Lower leg skin (tissue), 4 donors: ENCODE measurements around the gene DNAJC10. TPM values are rescaled to one million over a fixed set of nuclear protein-coding genes. Genes with fewer than 3 reads are reported as not detected.

Experiments used
- DNase-seq, 2 donors: peaks; one replicate each; pipeline ENCODE4 v3.0.0-alpha.2; 2019; ENCODE audit warnings: low spot score in 2 of 2
- H3K4me3 ChIP-seq: fragments of 200-600 bp; sonication (generic); 2 replicates; pipeline ENCODE4 v1.5.1; 2017; ENCODE audit warnings: mild to moderate bottlenecking, low read depth; ENCODE audit not compliant: poor library complexity, severe bottlenecking
- CTCF ChIP-seq, 3 donors: fragments of 450-650 bp; IDR thresholded peaks; one replicate each; pipeline ENCODE4 v1.5.1; 2016; ENCODE audit warnings: antibody characterized with exemption in 3 of 3, mild to moderate bottlenecking in 3 of 3, moderate library complexity in 2 of 3
- POLR2A ChIP-seq, 2 donors: fragments of 450-650 bp; IDR thresholded peaks; one replicate each; pipeline ENCODE4 v1.6.1; 2016 to 2017; ENCODE audit warnings: antibody characterized with exemption in 2 of 2, mild to moderate bottlenecking in 1 of 2, moderate library complexity in 1 of 2
- WGBS, 2 donors: methylation state at CpG; one replicate each; pipeline ENCODE4 v1.1.5; 2018; 5-methylcytosine and 5-hydroxymethylcytosine counted together
- intact Hi-C: fragments of 100-400 bp; cut with DNase I; formaldehyde crosslinking; loops from one replicate; pipeline ENCODE4 v1.15.0; 2023; ENCODE audit warnings: low total_unique reads
- total RNA-seq, 4 donors: library from RNA; depleted of rRNA; stranded (reverse); fragments of >200 nt; gene quantifications; one replicate each; pipeline ENCODE4 v1.1.0, GENCODE V29; 2016

DNAJC10 gene
- total RNA-seq, 4 donors from 2014 or later, result 13.3 to 29.2 (median 18.9) TPM

GRCh38 chr2:182818925-182819324 is 102.9 kb downstream of the DNAJC10 start:
- TF ChIP-seq POLR2A (IDR thresholded peaks at IDR 0.05) (no peak), CTCF (IDR thresholded peaks at IDR 0.05) (no peak)
- intact Hi-C loops, result no loop called here
- H3K4me3 ChIP-seq, result no peak overlapping the region
- WGBS, 2 donors, result 74 to 78% methylated on average over 4 of the region's 4 CpGs
- DNase-seq, result no peak

DNA sequence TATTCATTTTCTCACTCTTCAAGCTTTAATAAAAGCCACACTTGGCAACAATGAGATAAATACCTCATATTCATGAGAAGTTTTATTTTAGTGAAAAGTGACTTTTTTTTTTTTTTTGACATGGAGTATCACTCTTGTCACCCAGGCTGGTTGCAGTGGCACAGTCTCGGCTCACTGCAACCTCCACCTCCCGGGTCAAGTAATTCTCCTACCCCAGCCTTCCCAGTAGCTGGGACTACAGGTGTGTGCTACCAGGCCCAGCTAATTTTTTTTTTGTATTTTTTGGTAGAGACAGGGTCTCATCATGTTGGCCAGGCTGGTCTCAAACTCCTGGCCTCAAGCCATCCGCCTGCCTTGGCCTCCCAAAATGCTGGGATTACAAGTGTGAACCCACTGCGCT is 103.4 kb downstream of the DNAJC10 start:
- TF ChIP-seq POLR2A (IDR thresholded peaks at IDR 0.05) (no peak), CTCF (IDR thresholded peaks at IDR 0.05) (no peak)
- intact Hi-C loops, result no loop called here
- DNase-seq, result no peak
- H3K4me3 ChIP-seq, result no peak overlapping the region
- WGBS, 2 donors, result 91 to 98% methylated on average over 4 of the region's 4 CpGs

- H3K4me3 ChIP-seq, result no peak overlapping the region
- TF ChIP-seq CTCF (IDR thresholded peaks at IDR 0.05) (no peak), POLR2A (IDR thresholded peaks at IDR 0.05) (no peak)
- no peak for DNase-seq
- intact Hi-C loops, result loop anchor here (10.0 kb wide), 1 partner anchor 1984 kb away; no protein-coding TSS in a partner anchor
- 63 to 70% methylated on average over 2 of the region's 2 CpGs for WGBS, 2 donors
Observed at GRCh38 chr2:182821182-182821581, 105.1 kb downstream of the DNAJC10 start.

- no peak for TF ChIP-seq CTCF (IDR thresholded peaks at IDR 0.05)
- TF ChIP-seq POLR2A (IDR thresholded peaks at IDR 0.05), result no peak
- intact Hi-C loops, result loop anchor here (10.0 kb wide), 1 partner anchor 1982 kb away; no protein-coding TSS in a partner anchor
- no peak for DNase-seq
- WGBS, 2 donors, result 94 to 97% methylated on average over 2 of the region's 2 CpGs
- no peak overlapping the region for H3K4me3 ChIP-seq
Observed at GRCh38 chr2:182822733-182823132, 106.7 kb downstream of the DNAJC10 start.

DNA sequence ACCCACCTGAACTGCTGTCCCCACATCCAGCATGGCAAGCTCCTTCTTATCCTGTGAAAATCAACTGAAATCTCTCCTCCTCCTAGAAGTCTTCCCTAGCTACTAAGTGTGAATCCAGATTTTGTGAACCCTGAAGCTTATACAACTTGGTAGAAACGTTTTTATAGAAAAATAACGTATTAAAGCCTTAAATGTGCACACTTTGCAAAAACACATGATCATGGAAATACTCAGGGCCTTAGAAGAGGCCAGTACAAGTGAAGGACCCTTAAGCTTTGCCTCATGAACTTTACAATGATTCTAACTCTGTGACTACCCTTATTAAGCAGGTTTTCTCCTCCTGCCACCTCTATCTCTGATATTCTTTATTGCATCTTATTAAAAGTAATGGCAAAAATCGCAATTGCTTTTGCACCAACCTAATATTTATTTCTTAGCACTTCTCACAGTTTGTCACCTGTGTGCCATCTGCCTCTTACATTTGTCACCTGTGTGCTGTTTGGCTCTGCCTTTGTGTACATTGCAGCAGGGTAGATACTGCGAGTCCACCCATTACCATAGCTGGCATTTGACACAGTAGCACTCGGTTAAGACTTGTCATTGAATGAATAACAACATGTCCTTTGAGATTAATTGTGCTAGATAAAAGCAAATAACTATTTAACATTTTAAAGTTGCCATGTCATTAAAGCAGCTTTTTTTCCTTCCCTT is 108.2 kb downstream of the DNAJC10 start:
- no peak overlapping the region for H3K4me3 ChIP-seq
- TF ChIP-seq POLR2A (IDR thresholded peaks at IDR 0.05) (no peak), CTCF (IDR thresholded peaks at IDR 0.05) (no peak)
- no peak for DNase-seq
- intact Hi-C loops, result loop anchor here (10.0 kb wide), 1 partner anchor 1981 kb away; no protein-coding TSS in a partner anchor
- WGBS, 2 donors, result 66 to 74% methylated on average over 5 of the region's 5 CpGs
